GM18867 (cell line): ENCODE results near the gene AIG1.
"Not testable (repeated sequence)": the region's sequence is repeated elsewhere in the genome, so short reads cannot be mapped to it uniquely, and the experiment has no call there.

Experiments used
- ATAC-seq: cut with Tn5 transposase; IDR thresholded peaks from one replicate; pipeline ENCODE4 v1.9.1; 2021; ENCODE audit warnings: mild to moderate bottlenecking, moderate library complexity; ENCODE audit not compliant: unreplicated experiment

Gene AIG1

DNA sequence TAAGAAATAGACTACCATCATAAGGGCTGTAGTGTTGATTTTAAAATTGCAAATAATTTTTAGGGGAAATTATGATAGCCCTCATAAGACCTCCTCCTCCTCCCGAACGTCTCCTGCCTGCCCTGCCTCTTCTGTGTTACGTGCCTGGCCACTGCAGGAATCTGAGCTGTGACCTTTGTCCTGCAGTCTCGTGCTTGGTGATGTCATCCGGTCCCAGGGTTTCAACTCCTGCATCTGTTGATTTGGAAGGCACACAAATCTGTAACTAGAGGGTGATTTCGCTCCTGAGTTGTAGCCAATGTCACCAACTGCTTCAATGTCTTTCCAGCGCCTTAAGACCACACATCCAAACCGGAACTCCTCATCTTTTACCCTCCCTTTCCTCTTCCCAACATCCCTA is 163.2 kb downstream of the AIG1 start:
- no peak for ATAC-seq

GRCh38 chr6:143224516-143224915 is 163.8 kb downstream of the AIG1 start:
- ATAC-seq: no peak

DNA sequence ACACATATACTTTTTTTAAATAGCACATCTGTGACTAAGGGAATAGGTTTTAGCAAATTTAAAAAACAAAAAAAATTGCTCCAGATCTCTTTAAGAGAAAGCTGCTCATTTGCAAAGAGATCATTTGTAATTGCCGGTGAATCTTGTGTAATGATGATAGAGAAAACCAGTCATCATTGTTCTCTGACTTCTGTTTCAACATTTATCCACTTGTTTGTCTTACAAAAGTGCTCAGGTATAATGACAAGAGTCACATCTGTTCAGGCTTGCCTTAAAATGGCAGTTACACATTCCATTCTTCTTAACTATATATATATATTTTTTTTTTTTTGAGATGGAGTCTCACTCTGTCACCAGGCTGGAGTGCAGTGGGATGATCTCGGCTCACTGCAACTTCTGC is 165.2 kb downstream of the AIG1 start:
- ATAC-seq: no peak

DNA sequence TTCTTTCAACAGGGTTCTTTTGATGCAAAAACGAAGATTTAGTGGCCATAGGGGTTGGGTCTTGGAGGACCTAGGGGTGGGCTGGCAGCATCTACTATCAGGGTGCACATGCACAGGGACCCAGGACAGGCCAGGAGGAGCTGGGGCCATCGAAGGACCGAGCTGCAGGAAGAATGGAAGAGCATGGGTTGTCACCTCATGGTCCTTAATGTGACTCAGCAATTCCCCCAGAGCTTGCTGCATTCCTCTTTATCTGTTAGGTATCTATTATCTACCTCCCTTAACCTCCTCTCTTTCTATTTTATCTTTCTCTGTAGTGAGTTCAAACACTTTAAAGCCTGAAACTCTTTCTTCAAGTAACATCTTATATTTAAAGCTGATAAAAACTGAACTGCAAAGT is 167.0 kb downstream of the AIG1 start:
- no peak for ATAC-seq

- ATAC-seq: no peak
Observed at GRCh38 chr6:143229400-143229799, 168.7 kb downstream of the AIG1 start.

GRCh38 chr6:143232849-143233248 is 172.2 kb downstream of the AIG1 start:
- no peak for ATAC-seq

- no peak for ATAC-seq
Observed at GRCh38 chr6:143233554-143234285, 173.0 kb downstream of the AIG1 start.

DNA sequence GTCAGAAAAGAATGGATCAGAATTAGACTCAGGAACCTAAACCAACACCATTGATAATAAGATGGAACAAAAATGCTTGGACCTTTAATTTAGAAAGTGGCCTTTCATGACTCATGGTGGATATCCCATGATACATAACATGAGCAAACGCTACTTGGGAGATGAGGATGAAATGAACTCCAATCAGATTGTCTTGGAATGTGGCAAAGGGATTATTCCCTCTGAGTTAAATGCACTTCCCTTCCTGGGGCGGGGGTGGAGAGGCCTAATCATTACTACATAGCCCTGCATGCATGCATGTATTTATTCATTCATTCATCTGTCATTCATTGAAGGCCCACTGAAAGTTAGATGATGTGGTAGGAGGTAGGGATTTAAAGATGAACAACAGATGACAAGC is 174.0 kb downstream of the AIG1 start:
- ATAC-seq: no peak

GRCh38 chr6:143236151-143236798 is 175.6 kb downstream of the AIG1 start:
- no peak for ATAC-seq

GRCh38 chr6:143238306-143238705 is 177.6 kb downstream of the AIG1 start:
- ATAC-seq: no peak

DNA sequence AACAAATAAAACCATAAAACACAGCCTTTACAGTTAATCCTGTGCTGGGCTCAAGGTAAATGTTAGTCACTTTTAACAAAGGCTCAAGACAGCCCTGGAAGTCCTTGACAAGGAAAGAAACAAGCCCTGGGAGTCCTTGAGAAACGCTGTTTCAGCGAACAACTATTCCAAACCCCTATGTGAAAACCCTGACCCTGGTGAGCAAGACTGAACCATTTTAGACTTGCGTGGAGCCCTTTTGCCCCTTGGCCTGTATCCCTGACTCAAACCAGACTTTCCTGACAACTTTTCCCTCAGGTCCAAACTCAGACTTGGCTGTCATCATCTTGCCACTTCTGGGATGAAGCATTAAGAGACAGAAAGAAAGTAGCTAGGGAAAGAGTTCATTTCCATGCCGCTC is 180.4 kb downstream of the AIG1 start:
- no peak for ATAC-seq

DNA sequence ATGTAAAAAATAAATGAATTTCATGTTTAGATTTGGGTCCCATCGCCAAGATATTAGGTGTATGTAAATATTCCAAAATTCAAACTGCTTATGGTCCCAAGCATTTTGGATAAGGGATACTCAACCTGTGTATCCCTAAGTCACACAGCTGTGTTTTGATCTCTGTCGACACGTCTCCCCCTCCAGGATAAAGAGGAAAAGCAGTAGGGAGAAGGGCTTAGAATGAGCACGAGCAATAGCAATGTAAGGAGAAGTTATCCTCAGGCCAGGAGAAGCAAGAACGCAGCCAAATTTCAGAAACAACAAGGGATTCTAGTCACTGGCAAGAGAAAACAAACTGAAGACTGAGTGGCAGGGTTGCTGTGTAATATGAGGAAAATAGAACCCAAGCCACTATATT is 181.2 kb downstream of the AIG1 start:
- ATAC-seq: no peak

DNA sequence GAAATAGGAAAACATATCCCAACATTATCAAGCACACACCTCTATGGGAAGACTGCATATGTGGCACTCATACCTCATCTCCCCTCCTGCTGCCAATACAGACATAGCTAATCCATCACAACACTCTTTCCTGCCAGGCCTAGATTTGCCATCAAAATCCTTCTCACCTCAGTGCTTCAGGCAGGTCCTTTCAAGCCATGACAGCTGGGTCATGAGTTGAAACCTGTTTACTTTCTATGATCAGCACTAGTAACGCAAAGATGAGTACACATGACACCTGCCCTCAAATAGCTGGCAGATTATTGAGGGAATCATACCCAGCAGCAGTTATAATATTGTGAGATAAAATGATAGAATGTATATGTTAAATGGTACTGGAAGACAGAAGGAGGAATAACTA is 183.1 kb downstream of the AIG1 start:
- ATAC-seq: no peak

DNA sequence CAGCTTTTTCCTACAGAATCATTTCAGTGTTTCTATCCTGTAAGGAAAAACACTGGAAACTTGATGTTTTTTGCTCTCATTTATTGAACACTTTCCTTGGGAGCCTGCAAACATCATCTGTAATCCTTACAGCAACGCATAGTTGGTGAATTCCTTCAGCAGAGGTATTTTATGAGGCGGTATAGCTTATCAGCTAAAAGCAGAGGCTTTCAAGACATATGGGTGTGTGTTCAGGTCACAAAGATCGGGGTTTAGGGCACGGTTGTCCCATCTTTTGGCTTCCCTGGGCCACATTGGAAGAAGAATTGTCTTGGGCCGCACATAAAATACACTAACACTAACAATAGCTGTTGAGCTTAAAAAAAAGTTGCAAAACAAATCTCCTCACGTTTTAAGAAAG is 185.0 kb downstream of the AIG1 start:
- ATAC-seq: no peak

DNA sequence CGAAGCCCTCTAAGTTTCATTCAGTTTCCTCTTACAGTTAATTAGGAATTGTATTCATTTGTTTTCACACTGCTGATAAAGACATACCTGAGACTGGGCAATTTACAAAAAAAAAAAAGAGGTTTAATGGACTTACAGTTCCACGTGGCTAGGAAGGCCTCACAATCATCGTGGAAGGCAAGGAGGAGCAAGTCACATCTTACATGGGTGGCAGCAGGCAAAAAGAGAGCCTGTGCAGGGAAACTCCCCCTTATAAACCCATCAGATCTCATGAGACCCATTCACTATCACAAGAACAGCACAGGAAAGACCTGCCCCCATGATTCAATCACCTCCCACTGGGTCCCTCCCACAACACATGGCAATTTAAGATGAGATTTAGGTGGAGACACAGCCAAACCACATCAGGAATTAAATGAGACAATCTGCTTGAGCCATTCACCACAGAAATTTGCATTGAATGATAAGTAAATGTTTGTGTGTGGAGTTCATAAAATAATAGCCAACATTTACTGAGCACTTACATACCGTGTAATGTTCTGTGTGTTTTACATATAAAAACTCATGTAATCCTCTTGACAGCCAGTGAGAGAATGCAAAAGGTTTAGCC is 185.6 kb downstream of the AIG1 start:
- ATAC-seq: not testable (repeated sequence)

DNA sequence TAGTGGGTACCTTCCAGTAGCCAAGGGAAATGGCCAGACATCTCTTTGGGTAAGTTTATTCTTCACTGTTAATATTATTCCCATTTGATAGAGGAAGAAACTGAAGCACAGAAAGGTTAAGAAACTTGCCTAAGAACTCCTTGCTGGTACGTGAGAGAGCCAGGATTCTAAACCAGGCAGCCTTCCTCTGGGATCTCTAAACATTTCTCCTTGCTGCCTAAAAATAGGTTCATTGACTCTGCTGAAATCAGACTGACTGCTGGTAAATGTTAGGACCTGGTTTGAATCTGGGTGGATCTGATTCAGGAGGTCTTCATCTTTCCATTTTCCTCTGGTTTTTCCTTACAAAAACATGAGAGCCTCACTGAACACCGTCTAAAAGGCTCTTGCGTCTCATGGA is 186.9 kb downstream of the AIG1 start:
- ATAC-seq: no peak

GRCh38 chr6:143248359-143248758 is 187.7 kb downstream of the AIG1 start:
- no peak for ATAC-seq

GRCh38 chr6:143251288-143251687 is 190.6 kb downstream of the AIG1 start:
- ATAC-seq: no peak

- no peak for ATAC-seq
Observed at GRCh38 chr6:143252961-143253360, 192.3 kb downstream of the AIG1 start.

- ATAC-seq: no peak
Observed at GRCh38 chr6:143253586-143253985, 192.9 kb downstream of the AIG1 start.

- no peak for ATAC-seq
Observed at GRCh38 chr6:143258945-143259344, 198.3 kb downstream of the AIG1 start.

GRCh38 chr6:143260857-143261256 is 200.2 kb downstream of the AIG1 start:
- no peak for ATAC-seq
